SK-N-SH (cell line): ENCODE measurements around the gene LINGO3. TPM values are rescaled to one million over a fixed set of nuclear protein-coding genes. Genes with fewer than 3 reads are reported as not detected.

Experiments used
- CTCF ChIA-PET: fragments of 300-600, 350-600 bp; formaldehyde crosslinking; extraction: SDS; loops from one replicate; lab custom pipeline; 2021; lab: Yijun Ruan, JAX
- POLR2A ChIA-PET: fragments of 350-600 bp; sonication (Branson Sonifier 250); formaldehyde crosslinking; extraction: SDS; loops from one replicate; lab custom pipeline; 2020; ENCODE audit warnings: antibody characterized with exemption, inconsistent platforms; lab: Yijun Ruan, JAX
- DNase-seq: peaks from one replicate; pipeline ENCODE4 v3.0.0; 2012
- H2AFZ ChIP-seq: fragments of 200-600 bp; sonication (generic); 2 replicates; pipeline ENCODE4 v1.8.1; 2016; ENCODE audit warnings: antibody characterized with exemption, mild to moderate bottlenecking, low read depth
- H3F3A ChIP-seq: fragments of 200-600 bp; sonication (generic); replicated peaks from 2 replicates; pipeline ENCODE3; 2016; ENCODE audit warnings: antibody characterized with exemption, mild to moderate bottlenecking; ENCODE audit not compliant: insufficient read depth
- H3K27ac ChIP-seq, 2 experiments: fragments of 200-500 bp in 1 of 2; fragments of 200-600 bp in 1 of 2; sonication (Bioruptor generic) in 1 of 2; sonication (generic), shearing (Covaris generic) in 1 of 2; 2 replicates each; pipeline versions ENCODE4 v1.5.1 to v1.6.1; 2014 to 2016; ENCODE audit warnings: low read depth in 2 of 2, inconsistent platforms in 1 of 2, low read length in 1 of 2, mild to moderate bottlenecking in 1 of 2, mixed read lengths in 1 of 2
- H3K27me3 ChIP-seq: fragments of 200-600 bp; sonication (generic), shearing (Covaris generic); 2 replicates; pipeline ENCODE4 v1.6.1; 2016; ENCODE audit warnings: mixed run types; ENCODE audit not compliant: insufficient read depth
- H3K36me3 ChIP-seq, 2 experiments: fragments of 200-500 bp in 1 of 2; fragments of 200-600 bp in 1 of 2; sonication (Bioruptor generic) in 1 of 2; sonication (generic) in 1 of 2; replicated peaks in 1 of 2; 2 replicates each; pipeline versions ENCODE3 to v1.5.1; 2014 to 2016; ENCODE audit warnings: low read length in 1 of 2, mild to moderate bottlenecking in 1 of 2; ENCODE audit not compliant: insufficient read depth in 2 of 2, control insufficient read depth in 1 of 2
- H3K4me1 ChIP-seq, 2 experiments: fragments of 200-500 bp in 1 of 2; fragments of 200-600 bp in 1 of 2; sonication (Bioruptor generic) in 1 of 2; sonication (generic), shearing (Covaris generic) in 1 of 2; 2 replicates each; pipeline versions ENCODE4 v1.5.1 to v1.6.1; 2014 to 2016; ENCODE audit warnings: low read depth in 1 of 2, low read length in 1 of 2, mixed run types in 1 of 2; ENCODE audit not compliant: insufficient read depth in 2 of 2, control insufficient read depth in 1 of 2
- H3K4me2 ChIP-seq: fragments of 200-600 bp; sonication (generic), shearing (Covaris generic); 2 replicates; pipeline ENCODE4 v1.6.1; 2017; ENCODE audit warnings: mixed run types
- H3K4me3 ChIP-seq, 2 experiments: fragments of 200-500 bp in 1 of 2; fragments of 200-600 bp in 1 of 2; sonication (Bioruptor generic) in 1 of 2; sonication (generic), shearing (Covaris generic) in 1 of 2; 2 replicates each; pipeline versions ENCODE4 v1.5.1 to v1.8.1; 2014 to 2016; ENCODE audit warnings: low read depth in 2 of 2, inconsistent platforms in 1 of 2, low read length in 1 of 2, mild to moderate bottlenecking in 1 of 2, mixed read lengths in 1 of 2, moderate library complexity in 1 of 2
- H3K79me2 ChIP-seq: fragments of 200-600 bp; sonication (generic); 2 replicates; pipeline ENCODE4 v1.8.1; 2017; ENCODE audit warnings: mild to moderate bottlenecking; ENCODE audit not compliant: insufficient read depth
- H3K9ac ChIP-seq: fragments of 200-600 bp; sonication (generic); 2 replicates; pipeline ENCODE4 v1.6.1; 2017; ENCODE audit warnings: mixed run types
- H3K9me2 ChIP-seq: fragments of 200-600 bp; sonication (generic); 2 replicates; pipeline ENCODE4 v1.6.1; 2017; ENCODE audit warnings: mixed run types
- H3K9me3 ChIP-seq: fragments of 200-600 bp; sonication (generic); 2 replicates; pipeline ENCODE4 v1.6.1; 2017; ENCODE audit warnings: mixed run types, mild to moderate bottlenecking, moderate library complexity
- H4K20me1 ChIP-seq: fragments of 200-600 bp; sonication (generic); 2 replicates; pipeline ENCODE4 v1.6.1; 2017; ENCODE audit warnings: mild to moderate bottlenecking, mixed run types; ENCODE audit not compliant: insufficient read depth
- CHD2 ChIP-seq: fragments of 150-350 bp; IDR thresholded peaks from 2 replicates; pipeline ENCODE4 v1.6.1; 2018; ENCODE audit warnings: low read length; ENCODE audit not compliant: partially characterized antibody
- EP300 ChIP-seq, 2 experiments: IDR thresholded peaks; 2 replicates each; pipeline versions ENCODE4 v1.4.0 to v1.6.1; 2012; ENCODE audit warnings: borderline replicate concordance in 1 of 2, low read depth in 1 of 2, low read length in 1 of 2
- EZH2phosphoT487 ChIP-seq: fragments of 200-600 bp; sonication (generic); IDR thresholded peaks from 2 replicates; pipeline ENCODE4 v1.6.1; 2017; ENCODE audit warnings: low read depth, mixed run types, mild to moderate bottlenecking, antibody characterized with exemption, moderate library complexity, borderline replicate concordance
- FOSL2 ChIP-seq: IDR thresholded peaks from 2 replicates; pipeline ENCODE4 v1.4.0; 2012; ENCODE audit warnings: low read depth, mild to moderate bottlenecking, moderate library complexity, borderline replicate concordance
- JUND ChIP-seq: IDR thresholded peaks from 2 replicates; pipeline ENCODE4 v1.4.0; 2012
- MEF2A ChIP-seq: IDR thresholded peaks from 2 replicates; pipeline ENCODE4 v1.4.0; 2012; ENCODE audit warnings: low read depth, borderline replicate concordance
- NFIC ChIP-seq: IDR thresholded peaks from 2 replicates; pipeline ENCODE4 v1.4.0; 2012; ENCODE audit warnings: borderline replicate concordance
- NRF1 ChIP-seq: IDR thresholded peaks from 2 replicates; pipeline ENCODE4 v1.6.1; 2012; ENCODE audit warnings: low read depth, mild to moderate bottlenecking, low read length
- RAD21 ChIP-seq: IDR thresholded peaks from 2 replicates; pipeline ENCODE4 v1.6.1; 2012; ENCODE audit warnings: mild to moderate bottlenecking, low read length
- RXRA ChIP-seq: IDR thresholded peaks from 2 replicates; pipeline ENCODE4 v1.4.0; 2012; ENCODE audit warnings: low read depth, mild to moderate bottlenecking, borderline replicate concordance
- SMC3 ChIP-seq: IDR thresholded peaks from 2 replicates; pipeline ENCODE4 v1.6.1; 2012; ENCODE audit warnings: low read depth, low read length, improper control_type of control experiment
- TAF1 ChIP-seq: IDR thresholded peaks from 2 replicates; pipeline ENCODE4 v1.6.1; 2012; ENCODE audit warnings: low read depth, mild to moderate bottlenecking, low read length, moderate library complexity, borderline replicate concordance
- TCF12 ChIP-seq: IDR thresholded peaks from 2 replicates; pipeline ENCODE4 v1.4.0; 2012
- TEAD4 ChIP-seq: IDR thresholded peaks from 2 replicates; pipeline ENCODE4 v1.4.0; 2012; ENCODE audit warnings: mild to moderate bottlenecking, borderline replicate concordance; ENCODE audit not compliant: insufficient read depth
- WGBS: methylation state at CpG from one replicate; pipeline ENCODE4 v1.1.6; 2017; ENCODE audit warnings: low lambda C conversion rate; 5-methylcytosine and 5-hydroxymethylcytosine counted together
- polyA plus RNA-seq, 3 experiments: library from polyadenylated mRNA; depleted of rRNA; stranded (reverse); fragments of >200 nt; gene quantifications; 2 replicates each; pipeline ENCODE4 v1.2.3, GENCODE V29; 2012
- TF ChIP-seq, protein P1 (sequence below): fragments of 200-600 bp; sonication (generic); IDR thresholded peaks from 2 replicates; pipeline ENCODE4 v1.6.1; 2017; ENCODE audit warnings: antibody characterized with exemption, mild to moderate bottlenecking, moderate library complexity
- TF ChIP-seq, protein P2 (sequence below): IDR thresholded peaks from 2 replicates; pipeline ENCODE4 v1.4.0; 2012; ENCODE audit warnings: low read depth
- TF ChIP-seq, protein P3 (sequence below): fragments of 150-350 bp; IDR thresholded peaks from 2 replicates; pipeline ENCODE4 v1.6.1; 2017; ENCODE audit warnings: antibody characterized with exemption, low read length, low read depth, borderline replicate concordance
- TF ChIP-seq, protein P4 (sequence below): IDR thresholded peaks from 2 replicates; pipeline ENCODE4 v1.6.1; 2012; ENCODE audit warnings: mild to moderate bottlenecking, low read depth, low read length, moderate library complexity
- TF ChIP-seq, protein P5 (sequence below): IDR thresholded peaks from 2 replicates; pipeline ENCODE4; 2012
- TF ChIP-seq, protein P6 (sequence below): IDR thresholded peaks from 2 replicates; pipeline ENCODE4 v1.4.0; 2012; ENCODE audit warnings: low read depth, borderline replicate concordance

LINGO3 gene
- polyA plus RNA-seq, 1 of the 3 experiments (the other 2 are of a cell fraction), result not detected

DNA sequence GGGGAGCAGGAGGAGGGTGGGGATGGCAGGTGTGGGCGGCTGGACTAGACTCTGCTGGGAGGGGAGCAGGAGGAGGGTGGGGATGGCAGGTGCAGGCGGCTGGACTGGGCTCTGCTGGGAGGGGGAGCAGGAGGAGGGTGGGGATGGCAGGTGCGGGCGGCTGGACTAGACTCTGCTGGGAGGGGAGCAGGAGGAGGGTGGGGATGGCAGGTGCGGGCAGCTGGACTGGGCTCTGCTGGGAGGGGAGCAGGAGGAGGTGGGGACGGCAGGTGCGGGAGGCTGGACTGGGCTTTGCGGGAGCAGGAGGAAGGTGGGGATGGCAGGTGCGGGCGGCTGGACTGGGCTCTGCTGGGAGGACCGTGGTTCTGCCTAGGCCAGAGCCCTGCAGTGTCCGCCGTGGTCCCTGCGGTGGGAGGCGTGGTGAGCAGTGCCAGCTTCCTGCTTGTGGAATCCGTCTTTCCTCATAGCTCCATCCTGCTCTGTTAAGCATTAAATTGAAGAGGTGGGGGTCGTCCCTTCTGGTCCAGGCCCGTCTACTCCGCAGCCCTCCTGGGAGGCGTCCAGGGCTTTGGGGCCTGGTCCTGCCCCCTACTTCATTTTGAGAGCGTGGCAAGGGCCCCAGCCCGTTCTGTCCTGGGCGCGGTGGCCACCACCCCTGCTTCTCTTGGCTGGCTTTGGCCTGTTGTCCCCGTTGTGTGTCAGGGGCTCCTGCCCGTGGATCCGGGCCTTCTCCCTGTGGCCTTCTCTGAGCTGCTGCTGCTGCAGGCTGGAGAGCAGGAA is 25.3 kb upstream of the LINGO3 start:
- H4K20me1 ChIP-seq, result peaks cover 20% of the 10 kb centered on the region
- 95% methylated on average over 25 of the region's 27 CpGs for WGBS

More for the DNA sequence above, 25.3 kb upstream of the LINGO3 start:
- Histone ChIP-seq H3K36me3 (no peaks in the 10 kb centered on the region), H3K27me3 (no peaks in the 10 kb centered on the region), H3K4me3 (no peak overlapping the region), H3F3A (peaks cover 18% of the 10 kb centered on the region), H3K4me1 (peaks cover 6 to 10% of the 10 kb centered on the region in 2 experiments; a peak in 2 of 4 replicates), H3K27ac (peak overlapping the region in 1 of 2 experiments; percentile 6; a peak in 1 of 4 replicates), H3K4me2 (no peak overlapping the region), H3K79me2 (peaks cover 70% of the 10 kb centered on the region), H3K9me3 (no peaks in the 10 kb centered on the region), H2AFZ (no peak overlapping the region), H3K9me2 (no peaks in the 10 kb centered on the region), H3K9ac (no peak overlapping the region)
- POLR2A ChIA-PET, result interaction anchor here (0.6 kb wide), 1 partner anchor 48 kb away, joined by 3 read pairs; no protein-coding TSS in a partner anchor
- CTCF ChIA-PET, result interaction anchor here (0.8 to 1.4 kb wide), 2 partner anchors 90 to 281 kb away, joined by 3 read pairs; no protein-coding TSS in a partner anchor
- DNase-seq, result no peak
- TF ChIP-seq FOSL2 (no peak), TEAD4 (no peak), MEF2A (no peak), EP300 (IDR thresholded peaks at IDR 0.05; ENCODE audit: borderline replicate concordance in 1 of 2, low read depth in 1 of 2, low read length in 1 of 2) (no peak), TCF12 (no peak), NFIC (no peak), TAF1 (no peak), EZH2phosphoT487 (no peak), NRF1 (no peak), JUND (no peak), RAD21 (no peak), SMC3 (no peak), RXRA (no peak), CHD2 (no peak)
- TF ChIP-seq, protein P1, sequence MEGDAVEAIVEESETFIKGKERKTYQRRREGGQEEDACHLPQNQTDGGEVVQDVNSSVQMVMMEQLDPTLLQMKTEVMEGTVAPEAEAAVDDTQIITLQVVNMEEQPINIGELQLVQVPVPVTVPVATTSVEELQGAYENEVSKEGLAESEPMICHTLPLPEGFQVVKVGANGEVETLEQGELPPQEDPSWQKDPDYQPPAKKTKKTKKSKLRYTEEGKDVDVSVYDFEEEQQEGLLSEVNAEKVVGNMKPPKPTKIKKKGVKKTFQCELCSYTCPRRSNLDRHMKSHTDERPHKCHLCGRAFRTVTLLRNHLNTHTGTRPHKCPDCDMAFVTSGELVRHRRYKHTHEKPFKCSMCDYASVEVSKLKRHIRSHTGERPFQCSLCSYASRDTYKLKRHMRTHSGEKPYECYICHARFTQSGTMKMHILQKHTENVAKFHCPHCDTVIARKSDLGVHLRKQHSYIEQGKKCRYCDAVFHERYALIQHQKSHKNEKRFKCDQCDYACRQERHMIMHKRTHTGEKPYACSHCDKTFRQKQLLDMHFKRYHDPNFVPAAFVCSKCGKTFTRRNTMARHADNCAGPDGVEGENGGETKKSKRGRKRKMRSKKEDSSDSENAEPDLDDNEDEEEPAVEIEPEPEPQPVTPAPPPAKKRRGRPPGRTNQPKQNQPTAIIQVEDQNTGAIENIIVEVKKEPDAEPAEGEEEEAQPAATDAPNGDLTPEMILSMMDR, result no peak
- TF ChIP-seq, protein P2, sequence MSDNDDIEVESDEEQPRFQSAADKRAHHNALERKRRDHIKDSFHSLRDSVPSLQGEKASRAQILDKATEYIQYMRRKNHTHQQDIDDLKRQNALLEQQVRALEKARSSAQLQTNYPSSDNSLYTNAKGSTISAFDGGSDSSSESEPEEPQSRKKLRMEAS, result no peak
- TF ChIP-seq, protein P3, sequence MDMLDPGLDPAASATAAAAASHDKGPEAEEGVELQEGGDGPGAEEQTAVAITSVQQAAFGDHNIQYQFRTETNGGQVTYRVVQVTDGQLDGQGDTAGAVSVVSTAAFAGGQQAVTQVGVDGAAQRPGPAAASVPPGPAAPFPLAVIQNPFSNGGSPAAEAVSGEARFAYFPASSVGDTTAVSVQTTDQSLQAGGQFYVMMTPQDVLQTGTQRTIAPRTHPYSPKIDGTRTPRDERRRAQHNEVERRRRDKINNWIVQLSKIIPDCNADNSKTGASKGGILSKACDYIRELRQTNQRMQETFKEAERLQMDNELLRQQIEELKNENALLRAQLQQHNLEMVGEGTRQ, result no peak
- TF ChIP-seq, protein P4, sequence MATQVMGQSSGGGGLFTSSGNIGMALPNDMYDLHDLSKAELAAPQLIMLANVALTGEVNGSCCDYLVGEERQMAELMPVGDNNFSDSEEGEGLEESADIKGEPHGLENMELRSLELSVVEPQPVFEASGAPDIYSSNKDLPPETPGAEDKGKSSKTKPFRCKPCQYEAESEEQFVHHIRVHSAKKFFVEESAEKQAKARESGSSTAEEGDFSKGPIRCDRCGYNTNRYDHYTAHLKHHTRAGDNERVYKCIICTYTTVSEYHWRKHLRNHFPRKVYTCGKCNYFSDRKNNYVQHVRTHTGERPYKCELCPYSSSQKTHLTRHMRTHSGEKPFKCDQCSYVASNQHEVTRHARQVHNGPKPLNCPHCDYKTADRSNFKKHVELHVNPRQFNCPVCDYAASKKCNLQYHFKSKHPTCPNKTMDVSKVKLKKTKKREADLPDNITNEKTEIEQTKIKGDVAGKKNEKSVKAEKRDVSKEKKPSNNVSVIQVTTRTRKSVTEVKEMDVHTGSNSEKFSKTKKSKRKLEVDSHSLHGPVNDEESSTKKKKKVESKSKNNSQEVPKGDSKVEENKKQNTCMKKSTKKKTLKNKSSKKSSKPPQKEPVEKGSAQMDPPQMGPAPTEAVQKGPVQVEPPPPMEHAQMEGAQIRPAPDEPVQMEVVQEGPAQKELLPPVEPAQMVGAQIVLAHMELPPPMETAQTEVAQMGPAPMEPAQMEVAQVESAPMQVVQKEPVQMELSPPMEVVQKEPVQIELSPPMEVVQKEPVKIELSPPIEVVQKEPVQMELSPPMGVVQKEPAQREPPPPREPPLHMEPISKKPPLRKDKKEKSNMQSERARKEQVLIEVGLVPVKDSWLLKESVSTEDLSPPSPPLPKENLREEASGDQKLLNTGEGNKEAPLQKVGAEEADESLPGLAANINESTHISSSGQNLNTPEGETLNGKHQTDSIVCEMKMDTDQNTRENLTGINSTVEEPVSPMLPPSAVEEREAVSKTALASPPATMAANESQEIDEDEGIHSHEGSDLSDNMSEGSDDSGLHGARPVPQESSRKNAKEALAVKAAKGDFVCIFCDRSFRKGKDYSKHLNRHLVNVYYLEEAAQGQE, result no peak
- TF ChIP-seq, protein P5, sequence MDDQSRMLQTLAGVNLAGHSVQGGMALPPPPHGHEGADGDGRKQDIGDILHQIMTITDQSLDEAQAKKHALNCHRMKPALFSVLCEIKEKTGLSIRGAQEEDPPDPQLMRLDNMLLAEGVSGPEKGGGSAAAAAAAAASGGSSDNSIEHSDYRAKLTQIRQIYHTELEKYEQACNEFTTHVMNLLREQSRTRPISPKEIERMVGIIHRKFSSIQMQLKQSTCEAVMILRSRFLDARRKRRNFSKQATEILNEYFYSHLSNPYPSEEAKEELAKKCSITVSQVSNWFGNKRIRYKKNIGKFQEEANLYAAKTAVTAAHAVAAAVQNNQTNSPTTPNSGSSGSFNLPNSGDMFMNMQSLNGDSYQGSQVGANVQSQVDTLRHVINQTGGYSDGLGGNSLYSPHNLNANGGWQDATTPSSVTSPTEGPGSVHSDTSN, result no peak
- TF ChIP-seq, protein P6, sequence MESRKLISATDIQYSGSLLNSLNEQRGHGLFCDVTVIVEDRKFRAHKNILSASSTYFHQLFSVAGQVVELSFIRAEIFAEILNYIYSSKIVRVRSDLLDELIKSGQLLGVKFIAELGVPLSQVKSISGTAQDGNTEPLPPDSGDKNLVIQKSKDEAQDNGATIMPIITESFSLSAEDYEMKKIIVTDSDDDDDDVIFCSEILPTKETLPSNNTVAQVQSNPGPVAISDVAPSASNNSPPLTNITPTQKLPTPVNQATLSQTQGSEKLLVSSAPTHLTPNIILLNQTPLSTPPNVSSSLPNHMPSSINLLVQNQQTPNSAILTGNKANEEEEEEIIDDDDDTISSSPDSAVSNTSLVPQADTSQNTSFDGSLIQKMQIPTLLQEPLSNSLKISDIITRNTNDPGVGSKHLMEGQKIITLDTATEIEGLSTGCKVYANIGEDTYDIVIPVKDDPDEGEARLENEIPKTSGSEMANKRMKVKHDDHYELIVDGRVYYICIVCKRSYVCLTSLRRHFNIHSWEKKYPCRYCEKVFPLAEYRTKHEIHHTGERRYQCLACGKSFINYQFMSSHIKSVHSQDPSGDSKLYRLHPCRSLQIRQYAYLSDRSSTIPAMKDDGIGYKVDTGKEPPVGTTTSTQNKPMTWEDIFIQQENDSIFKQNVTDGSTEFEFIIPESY, result no peak
